ENCODE data around the gene GCFC2. TPM values are rescaled to one million over a fixed set of nuclear protein-coding genes. Genes with fewer than 3 reads are reported as not detected.

GCFC2 gene
- total and polyA plus RNA-seq, 4 donors = 9.5 to 44.9 (median 20.4) TPM

- WGBS, 2 donors = 70 to 90% methylated on average over 6 of the region's 6 CpGs
- TF ChIP-seq CTCF (IDR thresholded peaks at IDR 0.05; ENCODE audit: control extremely low read depth, extremely low read depth) = no peak
- H3K9me3 ChIP-seq (ENCODE audit: control insufficient read depth in 4 of 4, insufficient read depth in 3 of 4, low read length in 3 of 4) = peaks cover 0 to 3% (median 0%) of the 10 kb centered on the region in 4 donors
- H3K4me1 ChIP-seq (ENCODE audit: control insufficient read depth in 5 of 5, insufficient read depth in 5 of 5, low read length in 5 of 5) = no peaks in the 10 kb centered on the region
- H3K4me3 ChIP-seq = no peak overlapping the region
- H3K36me3 ChIP-seq (ENCODE audit: control insufficient read depth in 4 of 4, insufficient read depth in 4 of 4, low read length in 4 of 4) = no peaks in the 10 kb centered on the region
- ATAC-seq (ENCODE audit: insufficient read depth, low FRiP score) (no peak), DNase-seq (no peak)
- H3K9ac ChIP-seq (ENCODE audit: insufficient read depth in 1 of 2, low read length in 2 of 2) = no peak overlapping the region
- no peaks in the 10 kb centered on the region for H3K27me3 ChIP-seq (ENCODE audit: control insufficient read depth in 3 of 3, insufficient read depth in 3 of 3, low read length in 2 of 3)
- H3K27ac ChIP-seq (ENCODE audit: low read depth in 1 of 2, low read length in 1 of 2) = no peak overlapping the region
These were observed 18.1 kb upstream of the GCFC2 start for GRCh38 chr2:75728614-75729419.

GRCh38 chr2:75722687-75723086, 12.0 kb upstream of the GCFC2 start:
- no peak overlapping the region for H3K4me3 ChIP-seq
- ATAC-seq (ENCODE audit: insufficient read depth, low FRiP score) (no peak), DNase-seq (no peak)
- H3K4me1 ChIP-seq (ENCODE audit: control insufficient read depth in 5 of 5, insufficient read depth in 5 of 5, low read length in 5 of 5) = no peaks in the 10 kb centered on the region
- H3K9ac ChIP-seq (ENCODE audit: insufficient read depth in 1 of 2, low read length in 2 of 2) = no peak overlapping the region
- no peaks in the 10 kb centered on the region for H3K36me3 ChIP-seq (ENCODE audit: control insufficient read depth in 4 of 4, insufficient read depth in 4 of 4, low read length in 4 of 4)
- H3K27ac ChIP-seq (ENCODE audit: low read depth in 1 of 2, low read length in 1 of 2) = no peak overlapping the region
- H3K27me3 ChIP-seq (ENCODE audit: control insufficient read depth in 3 of 3, insufficient read depth in 3 of 3, low read length in 2 of 3) = no peaks in the 10 kb centered on the region
- no peak for TF ChIP-seq CTCF (IDR thresholded peaks at IDR 0.05; ENCODE audit: control extremely low read depth, extremely low read depth)
- no peaks in the 10 kb centered on the region for H3K9me3 ChIP-seq (ENCODE audit: control insufficient read depth in 4 of 4, insufficient read depth in 3 of 4, low read length in 3 of 4)

- TF ChIP-seq CTCF (IDR thresholded peaks at IDR 0.05; ENCODE audit: control extremely low read depth, extremely low read depth) = no peak
- no peak overlapping the region for H3K9ac ChIP-seq (ENCODE audit: insufficient read depth in 1 of 2, low read length in 2 of 2)
- H3K4me3 ChIP-seq = no peak overlapping the region
- H3K27ac ChIP-seq (ENCODE audit: low read depth in 1 of 2, low read length in 1 of 2) = no peak overlapping the region
- H3K9me3 ChIP-seq (ENCODE audit: control insufficient read depth in 4 of 4, insufficient read depth in 3 of 4, low read length in 3 of 4) = no peaks in the 10 kb centered on the region
- ATAC-seq (ENCODE audit: insufficient read depth, low FRiP score) (no peak), DNase-seq (no peak)
- WGBS, 2 donors = 91 to 92% methylated on average over 1 of the region's 1 CpG
- no peaks in the 10 kb centered on the region for H3K27me3 ChIP-seq (ENCODE audit: control insufficient read depth in 3 of 3, insufficient read depth in 3 of 3, low read length in 2 of 3)
- H3K36me3 ChIP-seq (ENCODE audit: control insufficient read depth in 4 of 4, insufficient read depth in 4 of 4, low read length in 4 of 4) = no peaks in the 10 kb centered on the region
- H3K4me1 ChIP-seq (ENCODE audit: control insufficient read depth in 5 of 5, insufficient read depth in 5 of 5, low read length in 5 of 5) = no peaks in the 10 kb centered on the region
These were observed 9.8 kb upstream of the GCFC2 start for GRCh38 chr2:75720525-75720924.

- 87 to 95% methylated on average over 1 of the region's 1 CpG for WGBS, 2 donors
- no peak for DNase-seq
- Histone ChIP-seq H3K4me3 (no peak overlapping the region), H3K27me3 (ENCODE audit: control insufficient read depth in 3 of 3, insufficient read depth in 3 of 3, low read length in 2 of 3) (no peaks in the 10 kb centered on the region), H3K9me3 (ENCODE audit: control insufficient read depth in 4 of 4, insufficient read depth in 3 of 4, low read length in 3 of 4) (no peaks in the 10 kb centered on the region), H3K27ac (ENCODE audit: low read depth in 1 of 2, low read length in 1 of 2) (no peak overlapping the region), H3K4me1 (ENCODE audit: control insufficient read depth in 5 of 5, insufficient read depth in 5 of 5, low read length in 5 of 5) (no peaks in the 10 kb centered on the region), H3K36me3 (ENCODE audit: control insufficient read depth in 4 of 4, insufficient read depth in 4 of 4, low read length in 4 of 4) (no peaks in the 10 kb centered on the region), H3K9ac (ENCODE audit: insufficient read depth in 1 of 2, low read length in 2 of 2) (no peak overlapping the region)
- no peak for ATAC-seq (ENCODE audit: insufficient read depth, low FRiP score)
- no peak for TF ChIP-seq CTCF (IDR thresholded peaks at IDR 0.05; ENCODE audit: control extremely low read depth, extremely low read depth)
These were observed 8.9 kb upstream of the GCFC2 start for GRCh38 chr2:75719616-75720015.
